Measurements from ENCODE around the gene LDLRAD4.

DNA sequence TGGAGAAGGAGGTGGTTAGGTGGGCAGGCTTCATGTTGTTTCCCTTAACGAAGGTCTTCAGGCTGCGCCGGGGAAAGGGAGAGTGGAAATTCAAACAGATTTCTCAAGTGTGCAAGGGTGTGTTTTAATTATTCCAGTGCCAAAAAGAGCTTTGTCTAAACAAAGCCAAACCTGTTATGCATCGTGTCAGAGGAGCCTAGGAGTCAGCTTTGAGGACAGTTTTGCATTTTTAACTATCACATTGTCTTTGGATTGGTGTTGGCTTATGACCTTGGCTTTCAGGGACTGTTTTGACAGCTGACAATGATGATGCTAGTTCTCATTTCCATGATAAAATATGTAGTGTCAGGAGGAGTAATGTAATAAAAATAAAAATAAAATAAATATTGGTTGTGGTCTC, 144.8 kb downstream of the LDLRAD4 start:
- TF ChIP-seq, protein P1, sequence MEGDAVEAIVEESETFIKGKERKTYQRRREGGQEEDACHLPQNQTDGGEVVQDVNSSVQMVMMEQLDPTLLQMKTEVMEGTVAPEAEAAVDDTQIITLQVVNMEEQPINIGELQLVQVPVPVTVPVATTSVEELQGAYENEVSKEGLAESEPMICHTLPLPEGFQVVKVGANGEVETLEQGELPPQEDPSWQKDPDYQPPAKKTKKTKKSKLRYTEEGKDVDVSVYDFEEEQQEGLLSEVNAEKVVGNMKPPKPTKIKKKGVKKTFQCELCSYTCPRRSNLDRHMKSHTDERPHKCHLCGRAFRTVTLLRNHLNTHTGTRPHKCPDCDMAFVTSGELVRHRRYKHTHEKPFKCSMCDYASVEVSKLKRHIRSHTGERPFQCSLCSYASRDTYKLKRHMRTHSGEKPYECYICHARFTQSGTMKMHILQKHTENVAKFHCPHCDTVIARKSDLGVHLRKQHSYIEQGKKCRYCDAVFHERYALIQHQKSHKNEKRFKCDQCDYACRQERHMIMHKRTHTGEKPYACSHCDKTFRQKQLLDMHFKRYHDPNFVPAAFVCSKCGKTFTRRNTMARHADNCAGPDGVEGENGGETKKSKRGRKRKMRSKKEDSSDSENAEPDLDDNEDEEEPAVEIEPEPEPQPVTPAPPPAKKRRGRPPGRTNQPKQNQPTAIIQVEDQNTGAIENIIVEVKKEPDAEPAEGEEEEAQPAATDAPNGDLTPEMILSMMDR (IDR thresholded peaks at IDR 0.05): no peak
- TF ChIP-seq POLR2A (IDR thresholded peaks at IDR 0.05): no peak

All from lower leg skin (tissue), 3 donors.